Sigmoid colon (tissue), 7 donors: ENCODE data around the gene ISCA2. TPM values are rescaled to one million over a fixed set of nuclear protein-coding genes. Genes with fewer than 3 reads are reported as not detected.

ENCODE experiments used
- DNase-seq: peaks from one replicate; pipeline ENCODE4 v3.0.0-alpha.2; 2019
- H3K27ac ChIP-seq, 4 donors: fragments of 200-600 bp; sonication (generic); one replicate each; pipeline ENCODE4 v1.5.1; 2016 to 2019; ENCODE audit warnings: mild to moderate bottlenecking in 1 of 4
- H3K27me3 ChIP-seq, 3 donors: fragments of 200-600 bp; sonication (generic); one replicate each; pipeline ENCODE4 v1.5.1; 2019; ENCODE audit warnings: mild to moderate bottlenecking in 1 of 3
- H3K36me3 ChIP-seq, 4 donors: fragments of 200-600 bp; sonication (generic); one replicate each; pipeline ENCODE4 v1.5.1; 2016 to 2019
- H3K4me1 ChIP-seq, 4 donors: fragments of 200-600 bp; sonication (generic); one replicate each; pipeline ENCODE4 v1.5.1; 2017 to 2019
- H3K4me3 ChIP-seq, 4 donors: fragments of 200-600 bp; sonication (generic); one replicate each; pipeline ENCODE4 v1.5.1; 2017 to 2019; ENCODE audit warnings: mild to moderate bottlenecking in 2 of 4, moderate library complexity in 1 of 4
- H3K9me3 ChIP-seq, 4 donors: fragments of 200-600 bp in 3 of 4; sonication (generic) in 3 of 4; one replicate each; pipeline versions ENCODE4 v1.5.1 to v1.6.1; 2013 to 2019
- EP300 ChIP-seq, 4 donors: sonication (generic); formaldehyde crosslinking; IDR thresholded peaks; one replicate each; pipeline ENCODE4 v1.6.1; 2017; ENCODE audit warnings: antibody characterized with exemption in 4 of 4
- POLR2A ChIP-seq, 2 donors: fragments of 450-650 bp; IDR thresholded peaks; one replicate each; pipeline ENCODE4 v1.6.1; 2016; ENCODE audit warnings: antibody characterized with exemption in 2 of 2, mild to moderate bottlenecking in 2 of 2, moderate library complexity in 2 of 2
- POLR2AphosphoS5 ChIP-seq, 4 donors: sonication (generic); formaldehyde crosslinking; IDR thresholded peaks; one replicate each; pipeline ENCODE4 v1.6.1; 2017; ENCODE audit warnings: antibody characterized with exemption in 4 of 4
- WGBS, 2 donors: extraction: QIAGEN DNeasy Blood & Tissue Kit; methylation state at CpG; one replicate each; pipeline ENCODE4 v1.1.7; 2013; 5-methylcytosine and 5-hydroxymethylcytosine counted together
- intact Hi-C: fragments of 100-400 bp; cut with DNase I; formaldehyde crosslinking; loops from one replicate; pipeline ENCODE4 v1.15.1; 2023
- polyA plus RNA-seq, 3 donors: library from polyadenylated mRNA; stranded (reverse); fragments of 200-250 nt; gene quantifications; one replicate each; pipeline ENCODE4 v1.2.3, GENCODE V29; 2013
- total RNA-seq, 4 donors: library from RNA; depleted of rRNA; stranded (reverse); fragments of >200 nt; gene quantifications; one replicate each; pipeline ENCODE4 v1.1.0, GENCODE V29; 2016
- TF ChIP-seq, protein P1 (sequence below), 4 experiments: fragments of 450-650 bp in 3 of 4; fragments of 200-600 bp in 1 of 4; IDR thresholded peaks; one replicate each; pipeline ENCODE4 v1.5.1; 2016 to 2019; ENCODE audit warnings: antibody characterized with exemption in 4 of 4, mild to moderate bottlenecking in 3 of 4, moderate library complexity in 2 of 4
- donor health status: healthy with polysubstance abuse.
- donor health status: Bipolar disorder and iron deficiency.
- donor health status: healthy.

ISCA2 gene
- total and polyA plus RNA-seq, 7 donors: 8.6 to 59.0 (median 15.7) TPM

DNA sequence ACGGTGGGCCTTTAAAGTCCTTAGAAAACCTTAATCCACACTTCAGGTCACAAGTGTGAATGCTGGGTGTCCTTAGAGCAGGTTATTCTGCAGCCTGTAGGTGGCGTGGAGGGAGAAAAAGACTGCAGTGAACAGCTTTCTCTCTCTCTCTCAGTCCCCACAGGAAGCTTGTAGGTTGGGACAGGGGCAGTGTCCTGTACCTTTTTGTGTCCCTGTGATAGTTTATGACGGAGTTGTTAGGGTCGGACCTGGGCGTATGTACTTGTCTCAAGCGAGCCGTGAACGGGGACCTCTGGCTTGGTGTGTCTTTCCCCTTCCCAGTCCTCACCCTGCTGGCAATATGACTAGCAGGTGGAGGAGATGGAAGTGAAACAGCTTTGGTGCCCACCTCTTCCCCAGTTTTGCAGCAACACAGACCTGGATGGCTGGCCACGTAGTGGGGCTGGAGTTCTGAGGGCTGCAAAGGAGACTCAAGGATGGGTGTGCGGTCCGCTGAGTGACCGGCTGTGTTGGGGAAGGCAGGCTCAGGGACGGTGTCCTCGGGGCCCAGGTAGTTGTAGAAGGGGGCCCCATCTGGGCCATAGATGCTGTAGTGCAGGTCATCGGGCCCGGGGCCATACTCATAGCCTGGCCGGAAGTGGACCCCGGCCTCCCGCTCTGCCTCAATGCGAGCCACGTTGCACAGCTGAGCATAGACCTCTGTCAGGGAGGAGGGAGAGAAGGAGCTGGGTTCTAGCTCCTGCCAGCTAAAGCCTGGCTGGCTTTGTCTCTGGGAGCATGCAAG is 8.9 kb downstream of the ISCA2 start:
- no peak overlapping the region for H3K4me3 ChIP-seq
- TF ChIP-seq EP300 (IDR thresholded peaks at IDR 0.05): no peak
- TF ChIP-seq, protein P1, sequence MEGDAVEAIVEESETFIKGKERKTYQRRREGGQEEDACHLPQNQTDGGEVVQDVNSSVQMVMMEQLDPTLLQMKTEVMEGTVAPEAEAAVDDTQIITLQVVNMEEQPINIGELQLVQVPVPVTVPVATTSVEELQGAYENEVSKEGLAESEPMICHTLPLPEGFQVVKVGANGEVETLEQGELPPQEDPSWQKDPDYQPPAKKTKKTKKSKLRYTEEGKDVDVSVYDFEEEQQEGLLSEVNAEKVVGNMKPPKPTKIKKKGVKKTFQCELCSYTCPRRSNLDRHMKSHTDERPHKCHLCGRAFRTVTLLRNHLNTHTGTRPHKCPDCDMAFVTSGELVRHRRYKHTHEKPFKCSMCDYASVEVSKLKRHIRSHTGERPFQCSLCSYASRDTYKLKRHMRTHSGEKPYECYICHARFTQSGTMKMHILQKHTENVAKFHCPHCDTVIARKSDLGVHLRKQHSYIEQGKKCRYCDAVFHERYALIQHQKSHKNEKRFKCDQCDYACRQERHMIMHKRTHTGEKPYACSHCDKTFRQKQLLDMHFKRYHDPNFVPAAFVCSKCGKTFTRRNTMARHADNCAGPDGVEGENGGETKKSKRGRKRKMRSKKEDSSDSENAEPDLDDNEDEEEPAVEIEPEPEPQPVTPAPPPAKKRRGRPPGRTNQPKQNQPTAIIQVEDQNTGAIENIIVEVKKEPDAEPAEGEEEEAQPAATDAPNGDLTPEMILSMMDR (IDR thresholded peaks at IDR 0.05): peak in 1 of 4 experiments; percentile 13
- TF ChIP-seq POLR2A (IDR thresholded peaks at IDR 0.05): no peak
- no peak for TF ChIP-seq POLR2AphosphoS5 (IDR thresholded peaks at IDR 0.05)
- no peaks in the 10 kb centered on the region for H3K27me3 ChIP-seq
- H3K27ac ChIP-seq: no peak overlapping the region
- no peaks in the 10 kb centered on the region for H3K36me3 ChIP-seq
- peaks cover 0 to 4% (median 0%) of the 10 kb centered on the region in 4 donors for H3K4me1 ChIP-seq
- intact Hi-C loops: loop anchor here (5.0 kb wide), 1 partner anchor 65 kb away; no protein-coding TSS in a partner anchor
- 72 to 84% methylated on average over 21 of the region's 21 CpGs for WGBS, 2 donors
- no peak for DNase-seq
- no peaks in the 10 kb centered on the region for H3K9me3 ChIP-seq

DNA sequence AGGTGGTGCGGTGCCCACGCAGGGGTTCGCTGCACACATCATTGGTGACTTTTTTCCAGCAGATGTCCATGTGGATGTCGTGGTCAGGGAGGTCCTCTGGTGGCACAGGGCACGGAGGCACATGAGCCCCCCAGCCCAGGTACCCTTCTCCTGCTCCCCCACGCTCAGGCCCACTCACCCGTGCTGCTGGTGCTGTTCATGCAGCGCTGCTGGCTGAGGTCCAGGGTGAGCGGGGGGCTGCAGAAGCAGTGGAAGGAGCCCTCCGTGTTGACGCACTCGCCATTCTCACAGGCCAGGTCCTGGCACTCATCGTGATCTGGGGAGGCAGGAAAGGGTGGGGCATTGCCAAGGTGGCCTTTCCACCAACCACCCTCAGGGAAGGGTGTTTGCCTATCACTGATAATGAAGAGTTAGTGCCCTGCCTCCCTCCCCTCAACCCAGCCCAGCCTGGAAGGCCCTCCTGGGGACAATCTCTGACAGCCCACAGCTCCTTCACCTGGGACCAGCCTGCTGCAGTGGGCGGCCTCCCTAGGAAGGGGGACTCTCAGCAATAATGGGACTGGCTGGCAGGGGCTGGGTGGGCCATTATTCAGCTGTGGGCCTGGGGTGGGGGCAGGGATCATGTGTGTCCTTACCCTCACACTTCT is 9.8 kb downstream of the ISCA2 start:
- H3K9me3 ChIP-seq: no peaks in the 10 kb centered on the region
- H3K4me3 ChIP-seq: no peak overlapping the region
- no peak for DNase-seq
- no peak for TF ChIP-seq EP300 (IDR thresholded peaks at IDR 0.05)
- no peak for TF ChIP-seq POLR2AphosphoS5 (IDR thresholded peaks at IDR 0.05)
- no peak for TF ChIP-seq POLR2A (IDR thresholded peaks at IDR 0.05)
- TF ChIP-seq, protein P1 (IDR thresholded peaks at IDR 0.05): no peak
- no peaks in the 10 kb centered on the region for H3K36me3 ChIP-seq
- no peak overlapping the region for H3K27ac ChIP-seq
- intact Hi-C loops: loop anchor here (5.0 kb wide), 1 partner anchor 64 kb away; no protein-coding TSS in a partner anchor
- peaks cover 0 to 4% (median 0%) of the 10 kb centered on the region in 4 donors for H3K4me1 ChIP-seq
- H3K27me3 ChIP-seq: no peaks in the 10 kb centered on the region
- 87 to 91% methylated on average over 14 of the region's 14 CpGs for WGBS, 2 donors

DNA sequence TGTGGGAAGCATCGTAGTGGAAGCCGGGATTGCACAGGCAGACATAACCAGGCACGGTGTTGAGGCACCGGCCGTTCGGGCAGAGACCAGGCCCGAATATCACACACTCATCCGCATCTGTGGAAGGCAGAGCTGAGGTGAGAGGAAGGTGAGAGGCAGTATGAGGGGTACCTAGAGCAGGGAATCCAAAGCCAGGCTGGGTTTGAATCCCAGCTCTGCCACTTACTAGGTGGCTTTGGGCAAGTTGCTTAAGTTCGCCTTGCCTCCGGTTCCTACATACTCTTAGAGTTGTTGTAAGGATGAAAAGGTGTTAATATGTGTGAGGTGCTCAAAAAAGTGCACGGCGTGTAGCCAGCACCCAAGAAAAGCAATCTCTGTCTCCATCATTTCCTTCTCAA is 10.4 kb downstream of the ISCA2 start:
- no peak for DNase-seq
- Histone ChIP-seq H3K4me1 (peaks cover 0 to 4% (median 0%) of the 10 kb centered on the region in 4 donors), H3K9me3 (no peaks in the 10 kb centered on the region), H3K27ac (no peak overlapping the region), H3K36me3 (no peaks in the 10 kb centered on the region), H3K4me3 (no peak overlapping the region), H3K27me3 (no peaks in the 10 kb centered on the region)
- intact Hi-C loops: loop anchor here (5.0 kb wide), 1 partner anchor 63 kb away; no protein-coding TSS in a partner anchor
- 95% methylated on average over 12 of the region's 12 CpGs for WGBS, 2 donors
- TF ChIP-seq EP300 (IDR thresholded peaks at IDR 0.05) (no peak), POLR2A (IDR thresholded peaks at IDR 0.05) (no peak), POLR2AphosphoS5 (IDR thresholded peaks at IDR 0.05) (no peak)
- TF ChIP-seq, protein P1 (IDR thresholded peaks at IDR 0.05): no peak

DNA sequence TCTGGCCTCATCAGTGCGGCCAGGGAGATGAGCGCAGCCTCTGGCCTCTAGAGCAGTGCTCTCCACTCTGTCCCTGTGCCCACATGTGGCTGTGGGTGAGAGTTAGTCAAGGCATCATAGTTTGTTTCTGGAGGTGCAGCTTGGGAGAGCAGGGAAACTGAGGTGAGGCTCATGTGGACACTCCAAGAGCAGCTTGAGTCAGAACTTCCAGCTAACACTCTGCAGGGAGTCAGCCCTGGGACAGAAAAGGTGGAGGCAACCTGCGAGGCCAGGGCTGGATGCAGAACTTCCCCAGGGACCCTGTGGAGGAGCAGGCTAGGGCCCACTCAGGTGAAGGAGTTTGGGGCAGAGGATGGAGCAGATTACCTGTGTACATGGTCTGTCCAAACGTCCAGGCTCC is 10.8 kb downstream of the ISCA2 start:
- Histone ChIP-seq H3K4me1 (peaks cover 0 to 4% (median 0%) of the 10 kb centered on the region in 4 donors), H3K9me3 (no peaks in the 10 kb centered on the region), H3K36me3 (no peaks in the 10 kb centered on the region), H3K27me3 (no peaks in the 10 kb centered on the region), H3K4me3 (no peak overlapping the region), H3K27ac (no peak overlapping the region)
- WGBS, 2 donors: 89 to 91% methylated on average over 4 of the region's 4 CpGs
- DNase-seq: no peak
- no peak for TF ChIP-seq POLR2A (IDR thresholded peaks at IDR 0.05)
- no peak for TF ChIP-seq EP300 (IDR thresholded peaks at IDR 0.05)
- no peak for TF ChIP-seq POLR2AphosphoS5 (IDR thresholded peaks at IDR 0.05)
- TF ChIP-seq, protein P1 (IDR thresholded peaks at IDR 0.05): no peak
- intact Hi-C loops: loop anchor here (5.0 kb wide), 1 partner anchor 63 kb away; no protein-coding TSS in a partner anchor
